ENCODE data around the gene PPM1K.
"Not testable (repeated sequence)": the region's sequence is repeated elsewhere in the genome, so short reads cannot be mapped to it uniquely, and the experiment has no call there.

Gene PPM1K

GRCh38 chr4:88284439-88285234 lies at the start of gene PPM1K:
PPM1K (minus strand) TSS chr4:88284561; CDS start chr4:88278583, 5,978 bp downstream.
- DNase-seq (ENCODE audit: low read depth): peak; percentile 98

- no peak for DNase-seq (ENCODE audit: low read depth)
Measured at GRCh38 chr4:88333741-88334405, 49.5 kb upstream of the PPM1K start.

- DNase-seq (ENCODE audit: low read depth): no peak
Measured at GRCh38 chr4:88327665-88328064, 43.3 kb upstream of the PPM1K start.

- peak; percentile 1 for DNase-seq (ENCODE audit: low read depth)
Measured at GRCh38 chr4:88320780-88321373, 36.5 kb upstream of the PPM1K start.

GRCh38 chr4:88320224-88320779 lies 35.9 kb upstream of the PPM1K start:
- no peak for DNase-seq (ENCODE audit: low read depth)

- DNase-seq (ENCODE audit: low read depth): no peak
Measured at GRCh38 chr4:88318751-88319350, 34.5 kb upstream of the PPM1K start.

GRCh38 chr4:88315460-88316017 lies 31.2 kb upstream of the PPM1K start:
- DNase-seq (ENCODE audit: low read depth): no peak

- DNase-seq (ENCODE audit: low read depth): not testable (repeated sequence)
Measured at GRCh38 chr4:88313088-88313624, 28.8 kb upstream of the PPM1K start.

- DNase-seq (ENCODE audit: low read depth): no peak
Measured at GRCh38 chr4:88308587-88308986, 24.2 kb upstream of the PPM1K start.

GRCh38 chr4:88297725-88298454 lies 13.5 kb upstream of the PPM1K start:
- DNase-seq (ENCODE audit: low read depth): no peak

- DNase-seq (ENCODE audit: low read depth): no peak
Measured at GRCh38 chr4:88297212-88297516, 12.8 kb upstream of the PPM1K start.

- no peak for DNase-seq (ENCODE audit: low read depth)
Measured at GRCh38 chr4:88296413-88297211, 12.3 kb upstream of the PPM1K start.

- no peak for DNase-seq (ENCODE audit: low read depth)
Measured at GRCh38 chr4:88295656-88296055, 11.3 kb upstream of the PPM1K start.

GRCh38 chr4:88291003-88291402 lies 6.6 kb upstream of the PPM1K start:
- no peak for DNase-seq (ENCODE audit: low read depth)

- no peak for DNase-seq (ENCODE audit: low read depth)
Measured at GRCh38 chr4:88286897-88287296, 2.5 kb upstream of the PPM1K start.

GRCh38 chr4:88285235-88285653 lies 883 bp upstream of the PPM1K start:
- no peak for DNase-seq (ENCODE audit: low read depth)

GRCh38 chr4:88283661-88284438 lies 511 bp downstream of the PPM1K start:
- DNase-seq (ENCODE audit: low read depth): peak; percentile 35

- no peak for DNase-seq (ENCODE audit: low read depth)
Measured at GRCh38 chr4:88280228-88280795, 4.0 kb downstream of the PPM1K start.

GRCh38 chr4:88277711-88278225 lies 6.6 kb downstream of the PPM1K start:
- no peak for DNase-seq (ENCODE audit: low read depth)

All from stimulated activated CD4-positive, alpha-beta T cell treated with anti-CD3 and anti-CD28 coated beads, Interleukin-2, amount 100 ng/mL, for 4 hours (primary cell).